DOHH2 (cell line): ENCODE results near the gene ZNF608.

Experiments used
- H3F3A ChIP-seq: fragments of 200-600 bp; sonication (generic), shearing (Covaris generic); 2 replicates; pipeline ENCODE4 v1.6.0; 2016; ENCODE audit warnings: antibody characterized with exemption, mild to moderate bottlenecking; ENCODE audit not compliant: control insufficient read depth, insufficient read depth
- H3K27ac ChIP-seq: fragments of 200-600 bp; sonication (generic); 2 replicates; pipeline ENCODE4 v1.5.1; 2014; ENCODE audit warnings: low read depth, mild to moderate bottlenecking, low read length, moderate library complexity
- H3K27me3 ChIP-seq: fragments of 200-600 bp; sonication (generic); 2 replicates; pipeline ENCODE4 v1.6.1; 2014; ENCODE audit warnings: mild to moderate bottlenecking, low read length, mixed read lengths; ENCODE audit not compliant: control insufficient read depth
- H3K36me3 ChIP-seq: fragments of 200-600 bp; sonication (generic); 2 replicates; pipeline ENCODE4 v1.6.1; 2014; ENCODE audit warnings: mild to moderate bottlenecking, low read length, moderate library complexity, mixed read lengths; ENCODE audit not compliant: control insufficient read depth
- H3K4me1 ChIP-seq: fragments of 200-600 bp; sonication (generic); 2 replicates; pipeline ENCODE4 v1.6.1; 2014; ENCODE audit warnings: mild to moderate bottlenecking, low read length, mixed read lengths; ENCODE audit not compliant: control insufficient read depth
- H3K4me2 ChIP-seq: fragments of 200-600 bp; sonication (generic); 2 replicates; pipeline ENCODE4 v1.6.0; 2014; ENCODE audit warnings: mild to moderate bottlenecking, low read length, moderate library complexity
- H3K4me3 ChIP-seq: fragments of 200-600 bp; sonication (generic); 2 replicates; pipeline ENCODE4 v1.5.1; 2014; ENCODE audit warnings: mild to moderate bottlenecking, low read length, mixed read lengths
- H3K79me2 ChIP-seq: fragments of 200-600 bp; sonication (generic); 2 replicates; pipeline ENCODE4 v1.6.1; 2014; ENCODE audit warnings: mild to moderate bottlenecking, low read length, mixed read lengths; ENCODE audit not compliant: control insufficient read depth
- H3K9me2 ChIP-seq: fragments of 200-600 bp; sonication (generic); replicated peaks from 2 replicates; pipeline ENCODE4 v1.6.1; 2014; ENCODE audit warnings: mild to moderate bottlenecking, low read length, mixed read lengths; ENCODE audit not compliant: control insufficient read depth
- H3K9me3 ChIP-seq: fragments of 200-600 bp; sonication (generic); 2 replicates; pipeline ENCODE4 v1.6.1; 2014; ENCODE audit warnings: antibody characterized with exemption, low read length, mixed read lengths; ENCODE audit not compliant: control insufficient read depth, insufficient read depth
- H4K20me1 ChIP-seq: fragments of 200-600 bp; sonication (generic); 2 replicates; pipeline ENCODE4 v1.6.0; 2014; ENCODE audit warnings: low read depth, mild to moderate bottlenecking, antibody characterized with exemption, low read length, moderate library complexity; ENCODE audit not compliant: control insufficient read depth, insufficient read depth
- CTCF ChIP-seq: fragments of 200-600 bp; sonication (generic); IDR thresholded peaks from one replicate; pipeline ENCODE4 v1.5.1; 2014; ENCODE audit warnings: antibody characterized with exemption, mild to moderate bottlenecking, low read depth, low read length; ENCODE audit not compliant: poor library complexity, severe bottlenecking
- EZH2phosphoT487 ChIP-seq: fragments of 200-600 bp; sonication (generic); IDR thresholded peaks from 2 replicates; pipeline ENCODE4 v1.6.1; 2017; ENCODE audit warnings: borderline replicate concordance, mild to moderate bottlenecking, antibody characterized with exemption, low read length, moderate library complexity, mixed read lengths

ZNF608 gene

GRCh38 chr5:124773315-124774311 lies 27.2 kb upstream of the ZNF608 start:
- H3K4me2 ChIP-seq, result no peak overlapping the region
- H3K9me3 ChIP-seq, result no peaks in the 10 kb centered on the region

GRCh38 chr5:124772457-124773200 lies 26.2 kb upstream of the ZNF608 start:
- no peaks in the 10 kb centered on the region for H3K79me2 ChIP-seq
- H3K9me2 ChIP-seq, result no peaks in the 10 kb centered on the region
- no peak overlapping the region for H3K4me2 ChIP-seq
- H3F3A ChIP-seq, result no peaks in the 10 kb centered on the region
- H3K4me1 ChIP-seq, result peaks cover 7% of the 10 kb centered on the region; the same call in 1 of the 2 replicates
- H3K27me3 ChIP-seq, result no peaks in the 10 kb centered on the region
- no peak for TF ChIP-seq EZH2phosphoT487
- no peak for TF ChIP-seq CTCF
- H3K36me3 ChIP-seq, result no peaks in the 10 kb centered on the region
- H4K20me1 ChIP-seq, result no peaks in the 10 kb centered on the region
- no peak overlapping the region for H3K4me3 ChIP-seq
- H3K9me3 ChIP-seq, result no peaks in the 10 kb centered on the region
- H3K27ac ChIP-seq, result no peak overlapping the region

More at GRCh38 chr5:124773315-124774311, 27.2 kb upstream of the ZNF608 start:
- Histone ChIP-seq H4K20me1 (no peaks in the 10 kb centered on the region), H3K79me2 (no peaks in the 10 kb centered on the region), H3K27me3 (no peaks in the 10 kb centered on the region), H3K9me2 (no peaks in the 10 kb centered on the region), H3K27ac (no peak overlapping the region), H3K4me3 (no peak overlapping the region), H3K36me3 (no peaks in the 10 kb centered on the region), H3K4me1 (peaks cover 7% of the 10 kb centered on the region; the same call in 1 of the 2 replicates), H3F3A (no peaks in the 10 kb centered on the region)
- TF ChIP-seq CTCF, result no peak
- no peak for TF ChIP-seq EZH2phosphoT487

- no peaks in the 10 kb centered on the region for H3K9me3 ChIP-seq
- no peaks in the 10 kb centered on the region for H3K27me3 ChIP-seq
- H3K36me3 ChIP-seq, result no peaks in the 10 kb centered on the region
- no peaks in the 10 kb centered on the region for H3F3A ChIP-seq
- no peaks in the 10 kb centered on the region for H3K9me2 ChIP-seq
- peaks cover 7% of the 10 kb centered on the region; the same call in 1 of the 2 replicates for H3K4me1 ChIP-seq
- H3K79me2 ChIP-seq, result no peaks in the 10 kb centered on the region
- H4K20me1 ChIP-seq, result no peaks in the 10 kb centered on the region
- TF ChIP-seq EZH2phosphoT487 (no peak), CTCF (no peak)
- no peak overlapping the region for H3K4me3 ChIP-seq
- no peak overlapping the region for H3K4me2 ChIP-seq
- no peak overlapping the region for H3K27ac ChIP-seq
Measured at GRCh38 chr5:124771761-124772160, 25.3 kb upstream of the ZNF608 start.
